ENCODE results near the gene ERC2.

- TF ChIP-seq CTCF (conservative IDR thresholded peaks at IDR 0.05; ENCODE audit: low read depth, low read length) (no peak), EZH2 (IDR thresholded peaks at IDR 0.05; ENCODE audit: borderline replicate concordance, low read depth, low read length, poor library complexity, severe bottlenecking) (no peak)
Observed at GRCh38 chr3:55934771-55935170, 533.5 kb downstream of the ERC2 start.

All from A673 (cell line).